Measurements from ENCODE around the gene TRIM15.

- TF ChIP-seq CTCF (IDR thresholded peaks at IDR 0.05; ENCODE audit: low read depth, low read length) (no peak), POLR2A (IDR thresholded peaks at IDR 0.05; ENCODE audit: extremely low read depth, insufficient read length) (no peak), MYC (IDR thresholded peaks at IDR 0.05; ENCODE audit: low read depth, low read length) (no peak)
Measured at GRCh38 chr6:30163090-30163917, at the start of gene TRIM15.

Measured in NB4 (cell line).